Parathyroid adenoma (tissue), 2 donors: ENCODE measurements around the gene MRPS25.

ENCODE experiments used
- H2AFZ ChIP-seq: fragments of 300-600 bp; sonication (generic); one replicate; pipeline ENCODE4 v1.7.0; 2017; ENCODE audit warnings: antibody characterized with exemption, mild to moderate bottlenecking
- H3K27ac ChIP-seq: fragments of 300-600 bp; sonication (generic); one replicate; pipeline ENCODE4 v1.7.0; 2017
- H3K27me3 ChIP-seq: fragments of 300-600 bp; sonication (generic); one replicate; pipeline ENCODE4 v1.7.0; 2017; ENCODE audit warnings: low read length; ENCODE audit not compliant: control insufficient read depth, insufficient read depth
- H3K36me3 ChIP-seq: fragments of 300-600 bp; sonication (generic); one replicate; pipeline ENCODE4 v1.7.0; 2017; ENCODE audit warnings: low read length; ENCODE audit not compliant: control insufficient read depth, insufficient read depth
- H3K4me1 ChIP-seq: fragments of 300-600 bp; sonication (generic); one replicate; pipeline ENCODE4 v1.7.0; 2017; ENCODE audit warnings: control low read depth
- H3K4me2 ChIP-seq: fragments of 300-600 bp; sonication (generic); one replicate; pipeline ENCODE4 v1.7.0; 2017; ENCODE audit warnings: low read length
- H3K4me3 ChIP-seq: fragments of 300-600 bp; sonication (generic); one replicate; pipeline ENCODE4 v1.7.0; 2017; ENCODE audit warnings: low read depth, low read length
- H3K79me2 ChIP-seq: fragments of 300-600 bp; sonication (generic); one replicate; pipeline ENCODE4 v1.7.0; 2017; ENCODE audit warnings: control low read depth
- H3K9ac ChIP-seq: fragments of 300-600 bp; sonication (generic); one replicate; pipeline ENCODE4 v1.7.0; 2017; ENCODE audit warnings: mild to moderate bottlenecking
- H3K9me3 ChIP-seq: fragments of 300-600 bp; sonication (generic); one replicate; pipeline ENCODE4 v1.7.0; 2017; ENCODE audit warnings: low read length; ENCODE audit not compliant: control insufficient read depth
- TF ChIP-seq, protein P1 (sequence below): fragments of 300-600 bp; sonication (generic); IDR thresholded peaks from one replicate; pipeline ENCODE4 v1.7.0; 2017; ENCODE audit warnings: antibody characterized with exemption, mild to moderate bottlenecking
- donor health status: primary hyperparathyroidism.

The MRPS25 gene

DNA sequence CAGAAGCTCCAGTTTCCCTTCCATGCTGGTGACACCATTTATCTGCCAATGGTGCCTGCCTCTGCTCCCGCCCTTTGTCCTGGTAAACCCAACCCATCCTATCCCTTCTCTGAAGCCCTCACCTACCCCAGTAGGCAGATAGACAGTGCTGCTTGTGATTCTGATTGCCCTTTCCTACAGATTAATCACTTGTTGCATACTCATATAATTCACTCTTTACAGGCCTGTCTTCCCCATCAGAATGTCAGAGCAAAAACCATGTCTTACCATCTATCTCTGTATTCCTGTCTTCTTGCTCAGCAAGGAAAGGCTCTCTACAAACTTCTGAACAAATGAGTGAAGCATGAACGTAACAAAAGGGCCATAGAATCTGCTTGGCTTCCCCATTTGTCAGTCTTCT lies 47.9 kb downstream of the MRPS25 start:
- Histone ChIP-seq H3K4me1 (no peaks in the 10 kb centered on the region), H3K4me3 (no peak overlapping the region), H3K79me2 (peaks cover 1% of the 10 kb centered on the region), H2AFZ (no peak overlapping the region), H3K4me2 (no peak overlapping the region), H3K27me3 (no peaks in the 10 kb centered on the region), H3K9me3 (no peaks in the 10 kb centered on the region), H3K27ac (no peak overlapping the region), H3K36me3 (no peaks in the 10 kb centered on the region), H3K9ac (no peak overlapping the region)
- TF ChIP-seq, protein P1, sequence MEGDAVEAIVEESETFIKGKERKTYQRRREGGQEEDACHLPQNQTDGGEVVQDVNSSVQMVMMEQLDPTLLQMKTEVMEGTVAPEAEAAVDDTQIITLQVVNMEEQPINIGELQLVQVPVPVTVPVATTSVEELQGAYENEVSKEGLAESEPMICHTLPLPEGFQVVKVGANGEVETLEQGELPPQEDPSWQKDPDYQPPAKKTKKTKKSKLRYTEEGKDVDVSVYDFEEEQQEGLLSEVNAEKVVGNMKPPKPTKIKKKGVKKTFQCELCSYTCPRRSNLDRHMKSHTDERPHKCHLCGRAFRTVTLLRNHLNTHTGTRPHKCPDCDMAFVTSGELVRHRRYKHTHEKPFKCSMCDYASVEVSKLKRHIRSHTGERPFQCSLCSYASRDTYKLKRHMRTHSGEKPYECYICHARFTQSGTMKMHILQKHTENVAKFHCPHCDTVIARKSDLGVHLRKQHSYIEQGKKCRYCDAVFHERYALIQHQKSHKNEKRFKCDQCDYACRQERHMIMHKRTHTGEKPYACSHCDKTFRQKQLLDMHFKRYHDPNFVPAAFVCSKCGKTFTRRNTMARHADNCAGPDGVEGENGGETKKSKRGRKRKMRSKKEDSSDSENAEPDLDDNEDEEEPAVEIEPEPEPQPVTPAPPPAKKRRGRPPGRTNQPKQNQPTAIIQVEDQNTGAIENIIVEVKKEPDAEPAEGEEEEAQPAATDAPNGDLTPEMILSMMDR = no peak

DNA sequence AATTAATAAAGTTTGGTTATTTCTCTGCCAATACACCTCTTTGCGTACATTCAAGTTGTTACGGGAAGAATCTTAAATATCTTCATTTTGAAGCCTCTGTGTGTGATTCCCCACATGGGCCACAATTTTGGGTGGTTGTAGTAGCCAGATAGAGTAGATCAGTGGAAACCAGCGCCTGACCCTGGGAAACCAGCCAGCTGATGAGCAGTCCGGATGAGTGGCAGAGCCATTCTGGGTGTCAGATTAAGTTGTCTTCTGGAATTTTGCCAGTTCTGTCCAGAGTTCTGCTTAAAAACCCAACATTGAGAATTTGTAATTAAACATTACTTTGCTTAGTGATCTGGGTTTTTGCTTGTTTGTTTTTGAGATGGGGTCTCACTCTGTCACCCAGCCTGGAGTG lies 49.7 kb downstream of the MRPS25 start:
- no peak overlapping the region for H3K9ac ChIP-seq
- H3K4me2 ChIP-seq = no peak overlapping the region
- H3K79me2 ChIP-seq = peaks cover 2% of the 10 kb centered on the region
- H3K9me3 ChIP-seq = no peaks in the 10 kb centered on the region
- TF ChIP-seq, protein P1 = no peak
- no peak overlapping the region for H2AFZ ChIP-seq
- no peaks in the 10 kb centered on the region for H3K27me3 ChIP-seq
- no peaks in the 10 kb centered on the region for H3K36me3 ChIP-seq
- no peak overlapping the region for H3K4me3 ChIP-seq
- no peaks in the 10 kb centered on the region for H3K4me1 ChIP-seq
- no peak overlapping the region for H3K27ac ChIP-seq

DNA sequence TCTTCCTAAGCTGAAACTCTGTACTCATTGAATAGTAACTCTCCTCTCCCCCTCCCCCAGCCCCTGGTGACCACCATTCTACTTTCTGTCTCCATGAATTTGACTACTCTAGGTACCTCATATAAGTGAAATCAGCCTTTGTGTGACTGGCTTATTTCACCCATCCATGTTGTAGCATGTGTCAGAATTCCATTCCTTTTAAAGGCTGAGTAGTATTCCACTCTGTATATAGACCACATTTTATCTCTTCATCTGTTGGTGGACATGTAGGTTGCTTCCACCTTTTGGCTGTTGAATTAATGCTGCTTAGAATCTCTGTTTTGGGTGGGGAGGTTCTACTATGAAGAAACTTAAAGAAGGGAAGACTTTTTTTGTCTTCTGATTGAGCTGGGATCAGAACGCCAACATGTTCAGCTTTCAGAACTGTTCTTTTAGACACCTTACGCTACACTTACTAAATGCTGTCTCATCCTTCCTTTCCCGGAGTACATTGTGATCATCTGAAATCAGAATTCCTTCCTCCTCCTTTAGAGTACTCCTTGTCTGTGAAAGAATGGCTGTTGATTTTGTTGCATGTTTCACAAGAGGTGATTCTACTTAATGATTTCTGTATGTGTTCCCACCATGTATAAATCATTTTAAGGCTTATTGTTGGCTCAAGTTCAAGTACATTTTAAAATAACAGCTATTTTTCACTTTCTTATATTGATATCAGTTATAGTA lies 50.3 kb downstream of the MRPS25 start:
- Histone ChIP-seq H3K4me3 (no peak overlapping the region), H3K27me3 (no peaks in the 10 kb centered on the region), H3K27ac (no peak overlapping the region), H2AFZ (no peak overlapping the region), H3K79me2 (peaks cover 2% of the 10 kb centered on the region), H3K36me3 (no peaks in the 10 kb centered on the region), H3K4me2 (no peak overlapping the region), H3K9me3 (no peaks in the 10 kb centered on the region), H3K4me1 (no peaks in the 10 kb centered on the region), H3K9ac (no peak overlapping the region)
- TF ChIP-seq, protein P1 = no peak

DNA sequence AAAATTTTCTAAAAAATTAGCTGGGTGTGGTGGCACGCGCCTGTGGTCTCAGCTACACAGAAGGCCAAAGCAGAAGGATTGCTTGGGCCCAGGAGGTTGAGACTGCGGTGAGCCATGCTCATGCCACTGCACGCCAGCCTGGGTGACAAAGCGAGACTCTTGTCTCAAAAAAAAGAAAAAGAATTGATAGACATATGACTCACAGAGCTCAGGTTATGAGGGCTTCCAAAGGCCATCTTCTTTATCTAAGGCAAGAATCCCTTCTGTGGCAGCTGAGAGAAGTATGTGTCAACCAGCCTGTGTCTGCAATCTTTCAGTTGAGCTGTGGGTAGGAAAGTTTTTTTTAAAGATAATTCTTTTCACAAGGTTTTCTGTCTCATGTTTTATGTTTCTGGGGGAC lies 53.9 kb downstream of the MRPS25 start:
- no peak overlapping the region for H3K27ac ChIP-seq
- H3K4me1 ChIP-seq = no peaks in the 10 kb centered on the region
- H3K4me2 ChIP-seq = no peak overlapping the region
- no peak overlapping the region for H2AFZ ChIP-seq
- TF ChIP-seq, protein P1 = no peak
- H3K9me3 ChIP-seq = no peaks in the 10 kb centered on the region
- no peak overlapping the region for H3K4me3 ChIP-seq
- H3K27me3 ChIP-seq = no peaks in the 10 kb centered on the region
- H3K79me2 ChIP-seq = peaks cover 4% of the 10 kb centered on the region
- no peaks in the 10 kb centered on the region for H3K36me3 ChIP-seq
- H3K9ac ChIP-seq = no peak overlapping the region

DNA sequence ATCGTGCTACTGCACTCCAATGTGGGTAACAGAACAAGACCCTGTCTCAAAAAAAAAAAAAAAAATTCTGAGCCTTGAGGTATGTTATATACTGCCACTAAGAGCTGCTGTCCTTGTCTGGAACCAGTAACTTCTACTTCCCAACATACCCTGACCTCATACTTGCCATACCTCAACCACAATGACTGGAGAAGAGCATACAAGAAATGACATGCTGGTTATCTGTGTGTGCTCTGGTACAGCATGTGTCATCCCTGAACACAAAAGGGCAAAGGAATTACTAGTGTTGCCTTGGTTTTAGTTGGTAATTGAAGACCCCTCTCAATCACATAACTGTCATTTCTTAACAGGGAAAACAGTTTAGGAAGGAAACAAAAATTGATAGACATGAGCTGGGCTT lies 54.5 kb downstream of the MRPS25 start:
- Histone ChIP-seq H3K79me2 (peaks cover 4% of the 10 kb centered on the region), H3K4me2 (no peak overlapping the region), H3K36me3 (no peaks in the 10 kb centered on the region), H3K4me3 (no peak overlapping the region), H3K27ac (no peak overlapping the region), H2AFZ (no peak overlapping the region), H3K9me3 (no peaks in the 10 kb centered on the region), H3K4me1 (no peaks in the 10 kb centered on the region), H3K27me3 (no peaks in the 10 kb centered on the region), H3K9ac (no peak overlapping the region)
- TF ChIP-seq, protein P1 = no peak
